Inflammatory macrophage treated with lipopolysaccharide for 4 hours (primary cell): ENCODE measurements around the gene FAM177B.

ENCODE experiments used
- DNase-seq: peaks from one replicate; pipeline ENCODE4 v3.0.0-alpha.2; 2020

FAM177B gene

DNA sequence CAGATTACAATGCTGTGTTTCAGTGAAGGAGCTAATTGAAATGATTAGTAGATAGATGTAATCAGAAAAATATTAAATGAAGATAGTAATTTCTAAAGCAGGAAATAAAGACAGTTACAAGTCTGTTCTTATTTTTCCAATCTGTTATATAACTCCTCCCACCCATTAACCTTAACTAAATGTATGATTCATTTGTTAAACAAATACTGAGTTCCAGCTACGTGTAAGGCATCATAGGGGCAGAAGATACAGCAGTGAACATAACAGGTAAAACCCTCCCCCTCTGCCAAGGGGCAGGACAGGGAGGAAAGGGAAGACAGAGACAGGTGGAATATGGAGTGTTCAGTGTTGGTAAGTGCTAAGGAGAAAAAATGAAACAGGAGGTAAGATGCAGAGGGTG, at the start of gene FAM177B:
TSS of gene FAM177B (plus strand) at position 231 of the 400 bp plus-strand sequence. CDS start 9,344 bp downstream, outside the sequence.
- no peak for DNase-seq

DNA sequence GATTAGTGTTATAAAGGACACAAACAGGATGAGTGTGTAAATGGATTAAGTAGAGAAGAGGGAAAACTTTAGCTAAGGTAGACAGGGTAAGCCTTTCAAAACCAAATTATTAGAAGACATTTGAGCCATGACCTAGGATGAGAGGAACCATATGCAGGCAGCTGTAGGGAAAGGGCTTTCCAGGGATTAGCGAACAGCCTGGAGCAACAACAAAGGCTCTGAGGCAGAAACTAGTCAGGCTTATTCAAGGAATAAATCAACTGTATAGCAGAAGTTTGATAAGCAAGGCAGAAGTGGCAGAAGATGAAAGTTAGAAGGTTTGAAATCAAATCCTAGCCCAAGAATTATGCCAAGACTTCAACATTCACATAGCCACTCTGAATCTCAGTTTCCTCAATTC, 46.0 kb upstream of the FAM177B start:
- DNase-seq = no peak

DNA sequence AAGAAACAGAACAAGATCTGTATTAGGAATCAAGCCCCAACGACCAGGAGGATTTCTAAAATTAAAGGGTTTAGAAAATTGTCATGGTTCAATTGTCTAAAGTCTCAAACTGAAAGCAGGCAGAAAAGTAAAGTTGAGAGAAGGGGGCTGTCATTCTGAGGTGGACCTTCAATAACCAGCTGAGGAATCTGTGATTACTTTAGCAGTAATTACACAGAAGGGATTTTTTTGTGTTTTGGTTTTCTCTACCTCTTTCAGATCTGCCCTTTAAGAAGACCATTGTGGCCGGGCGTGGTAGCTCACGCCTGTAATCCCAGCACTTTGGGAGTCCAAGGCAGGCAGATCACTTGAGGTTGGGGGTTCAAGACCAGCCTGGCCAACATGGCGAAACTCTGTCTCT, 42.1 kb upstream of the FAM177B start:
- no peak for DNase-seq

DNA sequence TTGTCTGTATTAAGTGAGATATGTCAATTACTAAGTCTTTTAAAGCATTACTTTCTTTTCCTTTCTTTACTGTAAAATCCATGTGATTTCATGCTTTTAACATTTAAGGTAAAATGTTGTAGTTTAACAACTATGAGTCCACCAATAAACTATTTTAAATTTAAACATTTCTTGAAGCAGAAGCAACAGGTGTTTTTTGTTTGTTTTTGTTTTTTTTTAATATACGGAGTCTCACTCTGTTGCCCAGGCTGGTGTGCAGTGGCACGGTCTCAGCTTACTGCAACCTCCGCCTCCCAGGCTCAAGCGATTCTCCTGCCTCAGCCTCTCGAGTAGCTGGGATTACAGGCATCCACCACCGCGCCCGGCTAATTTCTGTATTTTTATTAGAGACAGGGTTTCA, 40.3 kb upstream of the FAM177B start:
- DNase-seq = no peak

DNA sequence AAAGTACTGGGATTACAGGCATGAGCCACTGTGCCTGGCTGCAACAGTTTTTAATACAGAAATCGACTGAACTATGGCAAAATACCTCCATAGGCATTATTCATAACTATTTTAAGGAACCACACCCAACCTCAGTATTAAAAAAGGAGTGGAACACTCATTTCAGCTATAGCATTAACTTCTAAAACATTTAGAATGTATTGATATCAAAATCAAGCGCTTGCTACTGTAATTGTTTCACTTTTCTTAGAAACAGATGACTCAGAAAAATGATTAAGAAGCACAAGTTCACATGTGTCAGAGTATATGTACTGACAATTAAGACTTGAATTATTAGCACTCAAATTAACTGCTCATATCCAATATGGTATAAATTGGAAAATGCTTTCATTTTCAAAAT, 39.8 kb upstream of the FAM177B start:
- peak; percentile 13 for DNase-seq

DNA sequence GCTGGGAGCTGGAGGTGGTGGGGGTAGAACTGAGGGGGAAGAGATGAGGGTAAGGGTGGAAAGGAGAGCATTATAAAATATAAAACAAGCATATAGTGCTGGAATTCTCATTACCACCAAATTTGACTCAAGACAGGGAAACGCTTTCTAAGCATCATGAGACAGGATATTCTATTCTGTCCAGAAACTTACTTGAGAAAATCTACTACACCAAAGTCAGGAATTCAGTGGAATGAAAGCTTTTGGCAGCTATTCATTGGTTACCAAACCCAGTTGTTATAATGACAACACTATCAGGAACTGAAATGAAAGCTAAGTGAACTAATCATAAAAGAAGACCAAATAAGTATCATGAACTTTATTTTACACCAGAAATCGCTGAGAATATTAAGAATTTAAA, 39.2 kb upstream of the FAM177B start:
- no peak for DNase-seq

DNA sequence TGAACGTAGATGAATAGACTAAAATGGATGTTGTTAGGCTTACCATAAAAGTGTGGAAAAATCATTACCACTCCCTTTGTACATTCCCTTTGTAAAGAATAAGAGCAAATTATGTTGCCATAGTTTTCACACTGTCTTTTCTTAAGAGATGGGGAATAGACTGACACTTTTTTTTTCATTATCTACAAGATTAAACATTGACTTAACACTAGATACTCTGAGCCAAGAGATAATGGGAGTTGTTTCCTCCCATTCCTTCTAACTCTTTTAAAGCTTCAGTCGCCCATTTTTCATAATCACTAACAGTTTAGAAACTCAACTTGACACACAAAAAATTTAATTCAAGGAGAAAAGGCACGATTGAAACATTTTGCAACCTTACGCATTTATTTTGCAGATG, 34.8 kb upstream of the FAM177B start:
- no peak for DNase-seq

DNA sequence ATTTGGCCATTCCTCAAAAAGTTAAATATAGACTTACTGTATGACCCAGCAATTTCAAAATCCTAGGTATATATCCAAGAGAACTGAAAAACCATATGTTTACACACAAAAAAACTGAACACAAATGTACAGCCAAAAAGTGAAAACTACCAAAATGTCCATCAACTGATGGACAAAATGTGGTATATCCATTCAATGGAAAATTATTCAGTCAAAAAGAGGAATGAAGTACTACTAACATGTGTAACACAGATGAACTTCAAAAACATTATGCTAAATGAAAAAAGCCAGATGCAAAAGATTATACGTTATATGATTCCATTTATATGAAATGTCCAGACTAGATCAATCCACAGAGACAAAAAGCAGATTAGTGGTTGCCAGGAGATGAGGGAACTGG, 32.7 kb upstream of the FAM177B start:
- DNase-seq = no peak

DNA sequence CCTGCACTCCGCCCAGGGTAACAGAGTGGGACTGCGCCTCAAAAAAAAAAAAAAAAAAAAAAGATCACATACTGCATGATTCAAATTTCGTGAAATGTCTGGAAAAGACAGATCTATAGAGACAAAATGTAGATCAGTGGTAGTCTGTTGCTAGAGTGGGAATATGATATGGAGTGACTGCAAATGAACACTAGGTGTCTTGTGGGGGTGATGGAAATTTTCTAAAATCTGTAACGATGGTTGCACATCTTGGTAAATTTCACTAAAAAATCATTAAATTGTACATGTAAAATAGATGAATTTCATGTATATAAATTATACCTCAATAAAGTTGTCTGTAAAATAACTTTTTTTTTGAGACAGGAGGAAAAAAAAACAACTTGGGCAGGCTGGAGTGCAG, 30.2 kb upstream of the FAM177B start:
- no peak for DNase-seq

DNA sequence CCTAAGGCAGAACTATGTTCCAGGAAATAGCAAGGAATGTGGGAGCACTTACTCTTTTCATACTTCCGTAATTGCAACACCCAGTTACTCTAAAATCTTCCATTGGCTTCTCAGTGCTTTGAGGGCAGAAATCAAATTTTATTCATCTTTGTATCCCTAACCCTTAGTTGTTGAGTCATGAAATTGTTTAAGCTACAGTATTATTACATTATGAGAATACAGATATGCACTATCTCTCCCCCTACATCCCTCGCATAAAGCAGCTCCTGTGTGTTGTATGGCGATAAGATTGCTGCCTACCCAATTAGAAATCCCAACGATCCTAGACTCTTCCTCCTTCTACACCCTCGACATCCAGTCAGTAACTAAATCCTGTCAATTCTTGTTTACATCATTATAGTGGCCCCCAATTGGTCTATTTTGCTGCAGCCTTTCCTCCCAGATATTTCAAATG, 27.3 kb upstream of the FAM177B start:
- no peak for DNase-seq

DNA sequence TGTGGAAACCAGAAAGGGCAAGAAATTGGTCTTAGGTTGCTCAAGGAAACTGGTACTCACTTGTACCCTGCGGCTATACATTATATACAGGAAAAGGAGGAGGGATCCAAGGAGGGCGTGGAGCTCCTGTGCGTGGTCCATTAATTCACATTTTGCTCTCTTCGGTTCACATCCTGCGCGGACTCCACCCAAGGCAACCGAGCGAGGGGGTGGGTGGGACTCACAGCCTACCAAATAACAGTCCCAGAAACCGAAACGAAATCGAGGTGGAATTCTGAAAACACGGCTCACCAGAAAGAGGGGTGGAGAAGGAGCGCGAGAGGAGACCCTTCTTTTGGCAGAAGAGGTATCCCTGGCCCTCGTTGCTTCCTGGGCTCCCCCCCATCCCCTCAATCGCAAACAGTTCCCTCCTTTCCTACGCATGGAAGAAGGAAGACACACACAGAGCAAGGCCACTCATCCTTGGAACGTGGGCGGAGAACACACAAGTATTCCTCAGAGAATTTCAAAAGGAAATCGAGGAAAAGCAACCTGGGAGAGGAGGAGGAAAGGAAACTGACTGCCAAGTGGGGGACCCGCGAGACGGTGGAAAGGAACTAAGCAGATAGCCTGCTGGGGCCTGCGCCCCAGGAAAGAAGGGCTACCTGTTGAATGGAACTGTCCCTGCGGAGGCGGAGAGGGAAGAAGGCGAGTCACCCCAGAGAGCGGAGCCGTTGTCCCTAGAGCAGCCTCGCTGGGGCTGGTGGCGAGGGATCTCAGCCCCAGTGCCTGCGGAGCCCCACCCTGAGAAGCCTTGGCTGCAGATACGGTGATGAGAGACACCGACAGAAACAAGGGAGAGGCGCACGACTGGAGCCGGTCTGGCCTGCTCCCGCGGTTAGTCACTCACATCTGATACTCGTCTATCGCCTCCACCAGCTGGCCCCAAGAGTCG, 25.4 kb upstream of the FAM177B start:
- DNase-seq = peak; percentile 83

DNA sequence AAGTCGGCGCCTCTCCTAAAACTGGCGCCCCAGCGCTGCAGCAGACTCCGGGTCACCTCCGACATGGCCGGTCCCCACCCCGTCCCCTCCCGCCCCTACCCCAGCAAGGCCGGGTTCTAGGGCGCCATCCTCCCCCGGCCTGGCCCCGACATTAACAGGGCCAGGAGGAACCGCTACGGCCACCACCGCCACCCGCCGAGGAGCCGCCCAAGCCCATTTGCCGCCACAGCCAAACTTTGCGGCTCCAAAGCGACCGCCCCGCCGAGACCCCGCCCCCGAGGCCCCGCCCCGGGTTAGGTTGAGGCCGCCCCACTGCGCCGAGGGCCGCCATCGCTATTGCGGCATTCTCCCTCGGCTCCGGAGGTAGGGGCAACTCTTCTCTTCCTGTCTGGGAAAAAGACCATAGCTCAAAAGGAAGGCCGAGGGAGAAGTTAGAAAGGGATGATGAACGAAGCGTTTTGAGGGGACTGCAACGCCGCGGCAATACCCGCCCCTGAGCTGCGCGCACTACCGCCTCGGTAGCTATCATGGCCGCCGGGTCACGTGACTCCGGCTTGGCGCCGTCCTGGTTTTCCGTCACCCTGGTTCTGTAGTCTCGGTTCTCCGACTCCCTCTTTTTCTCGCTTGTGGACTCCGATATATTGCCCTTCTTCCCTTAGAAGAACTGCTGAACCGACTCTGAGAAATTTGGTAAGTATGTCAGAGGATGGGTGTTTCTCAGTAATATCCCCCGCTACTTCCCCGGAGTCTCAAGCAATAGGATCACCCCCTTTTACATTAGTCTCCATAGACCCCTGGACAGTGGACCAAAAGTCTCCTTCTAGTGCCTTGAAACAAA, 24.5 kb upstream of the FAM177B start, which contains the start of the genes AIDA and BROX:
TSS of gene AIDA (minus strand) at position 239 of the 838 bp plus-strand sequence. CDS start at position 65, 174 bp downstream.
TSS of gene BROX (plus strand) at position 312 of the 838 bp plus-strand sequence. CDS start 3,136 bp downstream, outside the sequence.
- DNase-seq = peak; percentile 88

DNA sequence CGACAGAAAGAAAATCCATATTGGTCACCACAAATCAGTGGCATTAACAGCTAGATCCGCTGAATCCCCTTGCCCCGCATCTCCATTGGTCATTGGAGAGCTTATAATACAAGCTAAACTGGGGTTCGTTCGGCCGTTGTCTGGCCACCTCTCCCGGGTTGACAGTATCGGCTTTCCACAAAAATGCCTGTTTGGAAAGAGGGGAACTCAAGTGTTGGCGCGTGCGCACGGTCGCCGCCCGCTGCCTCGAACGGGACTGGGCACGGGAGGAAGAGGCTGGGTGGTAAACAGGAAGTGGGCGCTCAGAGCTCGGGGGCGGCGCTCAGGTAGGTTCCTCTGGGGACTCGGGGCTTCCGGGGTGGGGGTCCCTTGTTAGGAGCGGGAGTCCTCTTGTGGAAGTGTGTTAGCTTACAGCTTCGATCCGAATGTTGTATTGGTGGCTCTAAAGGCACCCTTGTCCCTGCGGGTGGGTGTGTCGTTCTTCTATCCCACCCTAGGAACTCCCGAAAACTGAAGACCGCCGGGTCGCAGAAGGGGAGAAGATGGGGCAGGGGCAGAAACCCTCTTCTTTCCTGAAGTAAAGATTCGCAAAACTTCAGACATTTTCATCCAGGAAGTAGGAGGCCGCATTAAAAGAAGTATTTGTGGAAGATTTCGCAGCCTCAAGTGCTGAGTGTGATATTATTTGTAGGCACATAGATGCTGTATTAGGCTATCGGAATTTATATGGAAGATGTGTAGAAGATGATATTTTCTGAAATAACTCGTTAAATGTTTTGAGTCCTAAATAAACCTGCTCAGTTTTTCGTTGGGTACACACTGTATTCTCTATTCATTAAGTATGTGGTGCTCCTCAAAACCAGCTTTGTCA, 23.7 kb upstream of the FAM177B start:
- peak; percentile 96 for DNase-seq

DNA sequence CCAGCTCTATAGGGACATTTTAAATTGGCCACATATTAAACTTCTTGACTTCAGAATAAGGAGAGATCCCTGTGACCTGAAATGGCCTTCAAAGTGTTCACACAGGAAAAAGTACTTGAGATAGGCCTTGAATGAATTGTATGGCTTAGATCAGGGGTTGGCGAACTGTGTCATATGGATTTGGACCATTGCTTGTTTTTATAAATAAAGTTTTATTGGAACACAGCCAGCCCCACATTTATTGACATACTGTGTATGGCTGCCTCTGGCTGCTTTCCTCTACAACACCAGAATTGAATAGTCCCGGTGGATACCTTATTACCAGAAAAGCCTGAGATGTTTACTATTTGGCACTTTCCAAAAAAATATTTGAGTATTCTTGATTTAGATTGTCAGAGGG, 20.6 kb upstream of the FAM177B start:
- no peak for DNase-seq

DNA sequence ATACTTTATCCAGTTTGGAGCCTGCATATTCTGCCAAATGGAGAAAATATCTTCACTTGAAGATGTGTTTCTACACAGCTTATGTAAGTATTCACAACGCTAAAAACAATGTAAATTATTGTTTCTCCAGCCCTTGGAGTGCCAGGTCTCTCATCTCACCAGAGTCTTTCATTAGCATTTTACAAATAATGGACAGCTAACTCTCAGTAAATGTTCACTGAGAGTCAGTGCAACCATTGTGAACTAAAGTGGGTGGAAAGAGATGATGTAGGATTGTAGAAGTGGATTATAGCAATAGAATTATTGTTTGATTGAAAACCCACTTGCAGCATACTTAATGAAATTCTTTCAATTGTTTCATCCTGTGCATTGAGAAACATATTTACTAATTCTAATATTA, 8.3 kb upstream of the FAM177B start:
- no peak for DNase-seq

DNA sequence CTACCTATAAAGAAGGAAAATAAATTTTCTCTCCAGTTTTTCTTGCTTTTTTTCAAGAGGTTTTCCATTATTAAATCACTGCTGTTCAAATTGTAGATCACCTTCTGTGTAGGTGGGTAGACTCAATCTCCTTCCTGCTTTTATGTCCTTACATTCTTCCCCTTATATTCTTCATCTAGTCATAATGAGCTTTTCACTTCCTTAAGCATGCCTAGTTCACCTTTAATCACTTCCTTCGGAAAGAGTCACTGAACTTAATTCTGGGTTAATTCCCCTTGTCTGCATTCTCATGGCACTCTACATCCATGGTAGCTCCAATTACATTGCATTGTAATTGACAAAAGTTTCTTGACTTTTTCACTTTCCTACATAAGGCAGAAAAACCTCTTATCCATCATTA, 6.1 kb upstream of the FAM177B start:
- peak; percentile 5 for DNase-seq

DNA sequence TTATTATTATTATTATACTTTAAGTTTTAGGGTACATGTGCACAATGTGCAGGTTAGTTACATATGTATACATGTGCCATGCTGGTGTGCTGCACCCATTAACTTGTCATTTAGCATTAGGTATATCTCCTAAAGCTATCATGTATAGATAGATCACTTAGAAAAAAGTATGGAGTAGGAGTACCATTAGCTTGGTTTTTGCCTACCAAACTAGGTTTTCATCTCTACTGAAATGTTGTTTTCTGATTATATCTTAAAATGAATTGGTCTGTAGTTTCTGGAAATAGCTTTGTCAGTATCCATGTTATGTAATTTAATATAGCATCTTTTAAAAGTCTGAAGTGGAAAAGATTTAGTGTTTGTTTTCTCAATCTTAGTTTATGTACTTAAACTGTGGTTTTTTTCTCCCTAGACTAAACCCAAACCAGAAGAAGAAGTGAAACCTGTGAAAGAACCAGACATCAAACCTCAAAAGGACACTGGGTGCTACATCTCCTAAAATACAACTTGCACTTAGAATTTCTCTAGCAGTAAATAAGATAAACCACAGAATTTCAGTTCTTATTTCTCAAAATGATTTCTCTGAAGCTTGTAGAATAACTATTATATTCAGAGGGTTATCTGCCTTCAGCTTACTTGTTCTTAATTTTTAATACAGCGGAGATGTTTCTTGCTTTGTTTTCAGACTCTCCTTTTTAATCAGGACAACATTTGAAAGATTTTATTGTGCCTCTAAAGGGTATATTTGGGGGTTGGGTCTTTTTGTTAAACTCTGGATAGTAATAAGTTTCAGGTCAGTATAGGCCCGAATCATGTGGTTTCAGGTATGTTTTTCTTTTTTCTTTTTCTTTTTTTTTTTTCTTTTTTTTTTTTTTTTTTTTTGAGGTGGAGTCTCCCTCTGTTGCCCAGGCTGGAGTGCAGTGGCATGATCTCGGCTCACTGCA, 4.5 kb upstream of the FAM177B start:
- peak; percentile 30 for DNase-seq

DNA sequence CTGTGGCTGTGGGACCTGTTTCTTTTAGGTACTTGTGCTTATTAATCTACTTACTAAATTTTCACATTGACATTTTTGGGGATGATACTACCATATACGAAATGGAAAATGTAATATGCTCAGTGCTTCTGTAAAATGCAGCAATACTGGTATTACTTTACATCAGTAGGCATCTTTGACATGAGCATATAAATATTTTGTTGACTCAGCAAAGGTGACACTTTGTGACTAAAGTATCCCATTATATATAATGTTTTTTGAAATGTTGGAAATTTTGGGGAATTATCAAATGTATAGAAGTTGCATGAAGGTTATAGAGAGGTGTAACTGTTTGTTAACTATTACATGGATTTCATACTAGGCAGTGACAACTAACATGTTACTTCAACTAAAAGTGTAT, 2.3 kb upstream of the FAM177B start:
- no peak for DNase-seq

DNA sequence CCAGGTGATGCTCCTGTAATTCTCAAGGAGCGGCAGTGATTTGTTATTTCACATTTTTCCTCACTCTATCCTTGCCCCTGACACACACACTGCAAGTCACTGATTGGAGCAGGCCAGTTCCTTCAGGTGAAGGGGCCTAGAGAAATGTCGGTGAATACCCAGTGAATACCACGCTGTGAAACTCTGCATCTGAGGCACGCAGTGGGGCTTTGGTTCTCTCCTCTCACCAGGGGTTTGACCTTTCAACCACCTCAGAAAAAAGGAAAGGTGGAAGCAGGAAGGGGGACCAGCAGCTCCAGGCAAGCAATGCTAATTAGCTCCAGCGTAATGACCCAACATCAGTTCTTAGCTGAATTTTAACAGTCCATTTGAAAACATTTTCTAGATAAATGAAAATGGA, 532 bp upstream of the FAM177B start:
- no peak for DNase-seq

DNA sequence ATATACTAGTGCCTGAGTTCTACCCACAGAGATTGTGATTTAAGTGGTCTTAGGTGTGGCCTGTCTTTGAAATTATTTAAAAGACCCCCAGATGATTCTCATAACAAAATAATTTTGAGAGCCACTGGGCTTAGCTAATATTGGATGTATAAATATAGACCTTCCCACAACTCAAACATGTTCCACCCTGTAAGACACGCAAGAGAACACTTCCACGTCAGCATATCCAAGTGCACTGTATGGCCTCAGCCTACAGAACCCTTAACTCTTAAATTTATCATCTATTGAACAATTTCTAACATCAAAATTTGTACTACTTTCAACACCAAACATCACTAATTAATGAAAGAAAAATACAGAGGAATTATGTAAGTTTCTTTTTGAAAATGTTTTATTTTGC, 2.5 kb downstream of the FAM177B start:
- no peak for DNase-seq

DNA sequence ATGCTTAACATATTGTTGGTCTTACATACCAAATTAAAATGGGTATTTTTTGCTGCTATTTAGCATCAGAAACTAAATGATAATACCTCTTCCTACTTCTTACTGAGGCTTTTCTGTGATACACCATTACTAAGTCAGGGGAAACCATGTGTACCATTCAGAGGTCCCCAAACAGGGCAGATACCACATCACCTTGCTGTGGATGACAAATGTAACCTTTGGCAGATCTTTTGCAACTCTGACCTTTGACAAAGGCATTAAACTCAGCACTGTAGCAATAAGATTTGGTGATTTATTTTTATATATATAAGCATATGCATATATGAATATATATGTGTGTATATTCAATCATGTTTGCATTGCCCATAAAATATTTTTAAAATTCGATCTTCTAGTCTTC, 2.9 kb downstream of the FAM177B start:
- DNase-seq = no peak
